Activated CD4-positive, CD25-positive, alpha-beta regulatory T cell (primary cell): ENCODE measurements around the gene SLC9A9.

Experiments used
- DNase-seq, 4 experiments: peaks; one replicate each; lab custom pipeline; 2025; lab: John Stamatoyannopoulos, UW

SLC9A9 gene

DNA sequence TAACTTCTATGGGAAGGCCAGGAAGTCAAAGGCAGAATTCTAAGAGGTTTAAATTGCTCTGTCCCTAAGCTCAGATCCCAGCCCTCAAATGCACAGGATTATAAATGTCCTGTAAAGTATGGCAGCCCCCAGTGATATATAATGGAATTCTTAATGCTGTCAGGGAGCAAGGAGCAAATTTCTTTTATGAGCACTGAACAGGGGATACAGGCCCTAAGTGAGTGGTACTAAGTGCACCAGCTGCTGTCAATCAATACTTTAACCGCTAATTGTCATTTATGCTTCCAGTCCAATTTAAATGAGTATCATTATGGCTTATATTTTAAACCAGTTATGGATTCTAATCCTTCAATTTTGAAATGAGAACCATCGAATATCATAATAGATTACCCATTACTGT is 4.7 kb downstream of the SLC9A9 start:
- no peak for DNase-seq

DNA sequence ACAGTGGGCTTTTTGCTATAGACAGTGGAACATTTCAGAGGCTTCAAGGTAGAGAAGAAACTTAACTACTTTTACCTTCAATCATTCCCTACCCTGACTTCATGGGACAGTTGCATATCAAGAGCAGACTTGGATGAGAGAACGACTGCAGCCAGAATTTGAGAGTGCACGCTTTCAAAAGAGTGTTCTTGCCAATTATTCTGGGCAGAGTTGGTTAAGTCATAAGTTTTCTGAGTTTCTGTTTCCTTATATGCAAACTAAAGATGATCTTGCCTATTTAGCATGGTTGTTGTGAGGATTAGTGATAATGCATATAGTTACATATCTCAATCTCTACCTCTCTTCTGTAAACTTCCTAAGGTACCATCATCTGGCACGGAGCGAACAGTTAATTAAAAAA is 7.6 kb downstream of the SLC9A9 start:
- DNase-seq: no peak

- DNase-seq: no peak
These were observed 8.3 kb downstream of the SLC9A9 start for GRCh38 chr3:143839980-143840379.

DNA sequence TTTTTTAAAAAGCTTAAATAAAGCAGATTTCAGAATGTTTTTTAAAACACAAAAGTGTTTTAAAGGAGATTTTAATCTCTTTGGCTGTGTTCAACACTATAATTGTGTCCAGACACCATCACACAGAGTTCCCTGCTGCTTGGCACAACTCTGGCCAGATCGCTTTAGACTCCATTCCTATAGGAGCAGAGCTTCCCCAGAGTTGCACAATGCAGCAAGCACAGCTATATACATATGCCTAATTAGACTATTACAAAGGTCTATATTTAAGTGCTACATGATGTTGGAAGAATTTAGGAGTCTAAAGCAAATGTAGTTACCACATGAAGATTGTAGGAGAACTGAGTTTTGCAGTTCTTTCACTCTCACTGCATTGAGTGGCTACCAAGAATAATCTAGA is 11.2 kb downstream of the SLC9A9 start:
- DNase-seq: no peak

DNA sequence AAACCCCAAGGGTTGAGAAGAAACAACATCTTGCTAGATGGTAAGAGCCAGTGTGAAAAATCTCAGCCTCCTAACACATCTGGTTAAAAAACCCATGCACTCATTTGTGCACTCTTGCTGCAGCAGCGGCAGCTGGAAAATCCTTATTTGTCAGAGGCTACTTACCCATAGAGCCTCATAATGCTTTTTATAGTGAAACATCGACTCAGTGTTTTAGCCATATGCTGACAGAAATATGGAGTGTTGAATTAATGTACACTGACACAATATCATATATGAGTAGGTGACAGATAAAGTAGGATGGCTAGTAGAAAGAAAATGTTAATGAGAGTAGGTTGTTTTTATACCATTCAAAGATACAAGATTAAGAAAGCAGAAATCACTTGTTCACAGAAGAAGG is 13.0 kb downstream of the SLC9A9 start:
- DNase-seq: no peak

DNA sequence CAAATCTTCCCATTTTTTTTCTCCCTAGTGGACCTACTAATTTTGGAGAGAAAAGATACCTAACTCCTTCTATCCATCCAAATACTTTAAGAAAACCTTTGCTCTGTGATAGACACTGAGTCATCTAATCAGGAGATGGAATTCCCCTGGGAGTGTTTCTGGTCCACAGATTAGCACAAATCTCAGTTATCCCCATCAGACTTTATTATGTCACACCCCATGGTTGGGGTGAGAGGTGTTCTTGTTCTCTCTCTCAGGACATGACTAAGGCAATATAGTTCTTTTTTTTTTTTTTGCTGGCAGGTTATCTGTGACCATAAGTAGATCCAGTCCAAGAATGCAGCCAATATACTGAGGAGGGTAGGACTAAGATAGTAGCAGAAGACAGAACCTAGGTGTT is 15.8 kb downstream of the SLC9A9 start:
- DNase-seq: no peak

- no peak for DNase-seq
These were observed 16.3 kb downstream of the SLC9A9 start for GRCh38 chr3:143831994-143832393.

DNA sequence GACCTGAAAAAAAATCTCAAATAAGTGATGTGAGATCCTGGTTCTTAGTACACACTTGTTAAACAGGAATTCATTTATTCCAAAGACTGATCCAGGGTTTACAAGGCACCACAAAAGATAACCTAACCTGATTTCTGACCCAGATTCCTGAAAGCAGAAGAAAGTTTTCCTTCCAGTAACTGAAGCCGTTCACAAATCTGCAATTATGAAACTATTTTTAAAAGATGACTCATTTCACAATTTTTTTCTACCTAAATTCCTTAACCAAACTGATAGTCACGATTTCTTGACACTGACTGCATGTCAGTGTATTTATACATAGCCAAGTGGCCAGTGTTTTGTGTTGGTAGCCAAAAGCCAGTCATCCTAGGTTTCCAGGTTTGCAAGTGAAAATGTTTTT is 17.1 kb downstream of the SLC9A9 start:
- DNase-seq: no peak

DNA sequence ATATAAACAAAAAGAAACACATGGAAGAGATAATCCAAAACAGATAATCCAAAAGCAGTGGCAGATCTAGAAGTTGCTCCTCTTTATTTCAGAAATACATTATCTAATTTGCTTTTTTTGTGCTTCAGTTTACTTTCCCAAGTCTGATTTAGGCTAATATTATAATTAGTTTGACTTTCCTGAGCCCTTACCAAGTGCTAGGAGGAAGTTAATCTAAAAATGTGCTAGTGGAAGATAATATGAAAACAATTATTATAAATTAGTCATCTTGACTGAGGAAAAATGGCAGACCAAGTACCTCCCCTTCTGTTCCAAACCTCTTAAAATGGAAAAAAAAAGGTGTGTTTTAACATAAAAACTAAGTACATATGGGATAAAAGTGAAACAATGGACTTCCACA is 17.5 kb downstream of the SLC9A9 start:
- DNase-seq: no peak

- no peak for DNase-seq
These were observed 18.2 kb downstream of the SLC9A9 start for GRCh38 chr3:143830063-143830462.

DNA sequence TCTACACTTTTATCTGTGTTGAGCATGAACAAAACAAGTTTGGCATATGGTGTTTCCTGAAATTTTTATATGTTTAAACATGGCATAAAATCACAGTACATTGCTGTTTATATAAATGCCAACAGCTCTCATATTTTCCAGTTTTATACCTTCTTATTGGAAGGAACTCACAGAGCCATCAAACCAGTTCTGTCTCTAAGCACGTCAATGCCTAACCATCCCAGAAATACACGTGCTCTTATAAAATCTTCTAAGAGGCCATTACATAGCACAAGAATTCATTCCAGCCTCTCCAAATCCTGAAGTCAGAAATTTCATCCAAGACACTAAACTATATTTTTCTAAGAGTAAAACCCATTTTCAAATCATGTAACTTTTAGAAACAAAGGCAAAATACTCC is 20.8 kb downstream of the SLC9A9 start:
- no peak for DNase-seq

DNA sequence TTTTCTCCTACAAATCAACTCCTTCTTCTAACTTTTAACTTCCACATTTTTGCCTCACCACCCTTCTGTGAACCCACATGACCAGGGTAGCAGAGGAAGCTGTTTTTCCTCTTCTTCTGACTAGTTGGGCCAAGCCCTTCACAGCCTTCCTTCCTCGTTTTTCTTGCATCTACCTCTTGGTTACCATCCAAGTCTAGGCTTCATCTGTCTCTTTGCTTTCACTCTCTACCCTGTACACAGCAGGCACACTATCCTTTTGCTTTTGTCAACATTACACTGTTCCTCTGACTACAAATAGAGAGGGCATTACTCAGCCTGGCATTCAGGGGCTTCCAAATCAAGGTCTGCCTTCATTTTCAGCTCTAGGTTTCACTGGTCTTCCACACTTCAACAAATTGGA is 22.0 kb downstream of the SLC9A9 start:
- no peak for DNase-seq

- no peak for DNase-seq
These were observed 22.8 kb downstream of the SLC9A9 start for GRCh38 chr3:143825513-143825912.

- DNase-seq: no peak
These were observed 23.4 kb downstream of the SLC9A9 start for GRCh38 chr3:143824735-143825385.

DNA sequence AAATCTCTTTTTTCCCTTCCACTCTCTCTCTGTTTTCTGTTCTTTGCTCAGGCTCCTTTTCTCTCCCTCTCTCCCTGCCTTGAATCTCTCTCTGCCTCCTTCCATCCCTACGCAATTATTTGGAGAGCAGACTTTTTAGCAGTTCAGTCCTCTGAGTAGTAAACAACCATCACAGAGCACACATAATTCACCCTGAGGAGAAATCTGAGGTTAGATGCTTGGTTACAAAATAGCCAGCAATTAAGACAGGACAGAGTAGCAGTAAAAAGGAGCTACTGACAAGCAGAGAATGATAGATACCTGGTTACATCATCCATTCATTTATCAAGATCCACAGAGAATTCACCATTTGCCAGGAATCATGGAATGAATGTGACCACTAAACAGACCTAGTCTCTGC is 25.5 kb downstream of the SLC9A9 start:
- DNase-seq: no peak

DNA sequence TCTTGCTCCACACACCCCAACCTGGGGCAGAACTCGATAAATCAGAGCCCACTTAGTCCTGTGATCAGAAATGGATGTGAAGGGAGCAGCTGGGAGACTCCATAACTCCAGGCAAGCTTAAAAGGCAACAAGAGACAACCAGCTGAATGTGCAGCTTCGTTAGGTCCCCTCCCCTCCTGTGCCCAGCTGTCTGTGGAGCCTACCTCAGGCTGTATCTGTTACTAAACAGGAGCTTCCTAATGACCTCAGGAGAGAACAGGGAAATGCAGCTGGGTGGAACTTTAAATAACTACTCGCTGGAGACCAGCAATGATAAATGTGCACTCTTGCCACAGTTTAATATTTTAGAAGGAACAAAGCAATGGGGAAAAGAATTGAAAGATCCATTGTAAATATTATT is 25.9 kb downstream of the SLC9A9 start:
- no peak for DNase-seq

GRCh38 chr3:143821862-143822261 is 26.4 kb downstream of the SLC9A9 start:
- DNase-seq: no peak

DNA sequence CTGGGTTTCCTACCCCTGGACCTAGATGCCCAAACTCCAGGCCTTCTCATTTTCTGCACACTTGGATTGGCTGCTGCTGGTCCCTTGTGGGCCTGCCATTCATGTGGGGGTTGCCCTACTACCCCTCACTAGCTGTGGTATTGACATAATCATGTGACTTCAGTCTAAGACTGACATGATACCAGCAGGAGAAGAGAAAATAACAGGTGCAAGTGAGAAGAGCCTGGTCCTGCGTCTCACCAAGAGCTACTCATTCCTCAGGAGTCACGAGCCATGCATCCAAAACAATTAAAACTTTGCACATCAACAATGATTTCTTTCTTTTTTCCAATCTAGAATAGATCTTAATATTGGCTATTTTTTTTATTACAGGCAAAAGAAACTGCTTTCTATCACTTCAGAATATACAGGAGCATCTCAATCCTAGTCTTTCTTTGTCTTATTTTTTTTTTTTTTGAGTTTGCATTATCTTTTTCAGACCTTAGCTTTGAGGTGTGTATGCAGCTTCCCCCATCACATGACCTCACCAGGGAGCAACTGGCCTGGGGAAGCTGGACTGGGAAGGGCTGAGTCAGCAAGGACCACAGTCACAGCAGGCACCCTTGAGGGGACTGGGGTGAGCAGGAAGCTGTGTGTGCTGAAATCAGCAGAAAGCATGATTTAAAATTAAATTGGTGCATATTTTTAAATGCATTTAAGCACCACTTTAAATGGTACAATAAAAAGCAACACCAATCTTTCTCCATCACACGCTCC is 27.6 kb downstream of the SLC9A9 start:
- DNase-seq: no peak

DNA sequence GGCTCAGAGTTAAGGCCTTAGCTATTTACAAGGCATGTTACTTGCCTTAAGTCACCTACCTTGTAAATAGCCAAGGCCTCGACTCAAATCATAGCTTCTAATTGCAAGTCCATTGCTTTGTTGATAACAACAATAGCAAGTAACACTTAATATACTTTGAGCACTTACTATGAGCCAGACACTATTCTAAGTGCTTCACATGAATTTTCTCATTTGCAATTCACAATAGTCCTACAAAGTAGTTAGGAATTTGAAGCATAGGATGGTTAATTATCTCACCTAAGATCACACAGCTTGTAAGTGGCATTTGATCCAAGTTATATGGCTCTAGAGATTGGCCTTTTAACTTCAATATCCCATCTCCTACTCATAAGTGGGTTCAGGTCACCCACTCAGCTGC is 28.4 kb downstream of the SLC9A9 start:
- DNase-seq: no peak

DNA sequence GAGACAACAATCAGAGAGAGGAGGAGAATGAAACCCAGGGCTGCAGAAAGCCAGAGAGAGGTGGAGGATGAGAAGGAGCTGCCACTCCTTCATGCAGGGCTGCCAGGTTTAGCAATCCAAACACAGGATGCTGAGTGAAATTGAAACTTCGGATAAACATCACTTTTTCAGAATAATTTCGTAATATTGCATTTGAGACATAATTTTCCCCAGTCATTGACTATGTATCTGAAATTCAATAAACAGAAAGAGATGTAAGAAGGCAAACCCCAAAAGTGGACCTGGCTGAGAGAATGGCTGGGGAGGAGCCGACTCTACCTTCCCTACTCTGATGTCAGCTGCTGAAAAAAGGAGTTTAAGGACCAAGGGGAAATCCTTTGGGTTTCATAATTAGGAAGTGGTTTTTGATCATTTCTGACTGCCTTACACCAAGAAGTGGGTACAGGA is 33.8 kb downstream of the SLC9A9 start:
- no peak for DNase-seq

- no peak for DNase-seq
These were observed 35.8 kb downstream of the SLC9A9 start for GRCh38 chr3:143812481-143812880.

DNA sequence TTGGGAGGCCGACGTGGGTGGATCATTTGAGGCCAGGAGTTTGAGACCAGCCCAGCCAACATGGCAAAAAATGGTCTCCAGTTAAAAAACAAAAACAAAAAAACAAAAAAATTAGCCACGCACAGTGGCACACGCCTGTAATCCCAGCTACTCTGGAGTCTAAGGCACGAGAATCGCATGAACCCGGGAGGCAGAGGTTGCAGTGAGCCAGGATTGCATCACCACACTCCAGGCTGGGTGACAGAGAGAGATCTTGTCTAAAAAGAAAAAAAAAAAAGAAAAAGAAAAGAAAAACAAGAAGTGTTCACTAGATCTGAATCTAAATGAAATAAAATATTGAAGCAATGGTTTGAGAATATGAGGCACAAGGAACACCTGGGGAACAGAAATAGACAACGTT is 36.7 kb downstream of the SLC9A9 start:
- no peak for DNase-seq

GRCh38 chr3:143810953-143811265 is 37.4 kb downstream of the SLC9A9 start:
- DNase-seq: no peak
